ENCODE data around the gene TRAPPC4. TPM values are rescaled to one million over a fixed set of nuclear protein-coding genes. Genes with fewer than 3 reads are reported as not detected.

Gene TRAPPC4
- total RNA-seq, 4 donors from 2014 or later = 38.9 to 77.8 (median 42.8) TPM

- TF ChIP-seq, protein P1, sequence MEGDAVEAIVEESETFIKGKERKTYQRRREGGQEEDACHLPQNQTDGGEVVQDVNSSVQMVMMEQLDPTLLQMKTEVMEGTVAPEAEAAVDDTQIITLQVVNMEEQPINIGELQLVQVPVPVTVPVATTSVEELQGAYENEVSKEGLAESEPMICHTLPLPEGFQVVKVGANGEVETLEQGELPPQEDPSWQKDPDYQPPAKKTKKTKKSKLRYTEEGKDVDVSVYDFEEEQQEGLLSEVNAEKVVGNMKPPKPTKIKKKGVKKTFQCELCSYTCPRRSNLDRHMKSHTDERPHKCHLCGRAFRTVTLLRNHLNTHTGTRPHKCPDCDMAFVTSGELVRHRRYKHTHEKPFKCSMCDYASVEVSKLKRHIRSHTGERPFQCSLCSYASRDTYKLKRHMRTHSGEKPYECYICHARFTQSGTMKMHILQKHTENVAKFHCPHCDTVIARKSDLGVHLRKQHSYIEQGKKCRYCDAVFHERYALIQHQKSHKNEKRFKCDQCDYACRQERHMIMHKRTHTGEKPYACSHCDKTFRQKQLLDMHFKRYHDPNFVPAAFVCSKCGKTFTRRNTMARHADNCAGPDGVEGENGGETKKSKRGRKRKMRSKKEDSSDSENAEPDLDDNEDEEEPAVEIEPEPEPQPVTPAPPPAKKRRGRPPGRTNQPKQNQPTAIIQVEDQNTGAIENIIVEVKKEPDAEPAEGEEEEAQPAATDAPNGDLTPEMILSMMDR (IDR thresholded peaks at IDR 0.05; ENCODE audit: low read depth) = no peak
Measured at GRCh38 chr11:118984825-118985224, 33.7 kb upstream of the TRAPPC4 start.

GRCh38 chr11:118988280-118988679 lies 30.3 kb upstream of the TRAPPC4 start:
- TF ChIP-seq, protein P1 (IDR thresholded peaks at IDR 0.05; ENCODE audit: low read depth) = no peak

DNA sequence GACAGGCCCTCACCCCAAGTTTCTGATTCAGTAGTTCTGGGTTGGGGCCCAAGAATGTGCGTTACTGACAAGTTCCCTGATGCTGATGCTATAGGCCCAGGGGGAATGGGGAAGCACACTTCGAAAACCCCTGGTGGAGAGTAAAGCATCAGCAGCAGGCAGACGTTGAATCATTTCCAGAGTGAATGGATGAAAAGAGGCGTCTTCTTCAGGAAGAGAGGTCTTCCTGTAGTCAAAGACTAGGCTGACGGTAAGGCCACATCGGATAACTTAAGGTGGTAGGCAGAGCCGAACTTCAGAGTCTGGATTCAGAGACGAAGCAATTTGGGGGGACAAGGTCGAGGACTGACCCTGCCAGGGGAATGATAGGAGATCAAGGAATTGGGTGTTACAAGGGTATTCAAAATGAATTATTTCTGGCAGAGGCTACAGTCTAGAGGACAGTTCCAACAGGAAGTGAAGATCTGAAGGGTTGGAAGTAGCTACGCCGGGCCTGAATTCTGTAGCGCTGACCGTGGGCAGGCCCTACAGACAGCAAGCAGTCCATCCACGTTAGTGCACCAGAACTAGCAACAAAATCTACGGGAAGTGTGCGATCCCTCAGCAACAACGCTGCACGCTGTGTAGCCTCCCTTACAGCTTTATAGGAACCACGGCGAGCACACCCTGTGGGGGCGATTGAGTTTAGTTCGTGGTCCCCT lies 21.5 kb upstream of the TRAPPC4 start:
- TF ChIP-seq, protein P1 (IDR thresholded peaks at IDR 0.05; ENCODE audit: low read depth) = no peak

- TF ChIP-seq, protein P1 (IDR thresholded peaks at IDR 0.05; ENCODE audit: low read depth) = no peak
Measured at GRCh38 chr11:118997627-118998387, 20.8 kb upstream of the TRAPPC4 start, which contains the start of gene CENATAC. TSS of gene CENATAC (plus strand) at chr11:118998138. CDS start at chr11:118998198, 60 bp downstream.

GRCh38 chr11:118998388-118998717 lies 20.2 kb upstream of the TRAPPC4 start:
- TF ChIP-seq, protein P1 (IDR thresholded peaks at IDR 0.05; ENCODE audit: low read depth) = no peak

- TF ChIP-seq, protein P1 (IDR thresholded peaks at IDR 0.05; ENCODE audit: low read depth) = no peak
Measured at GRCh38 chr11:118998822-118999221, 19.7 kb upstream of the TRAPPC4 start.

DNA sequence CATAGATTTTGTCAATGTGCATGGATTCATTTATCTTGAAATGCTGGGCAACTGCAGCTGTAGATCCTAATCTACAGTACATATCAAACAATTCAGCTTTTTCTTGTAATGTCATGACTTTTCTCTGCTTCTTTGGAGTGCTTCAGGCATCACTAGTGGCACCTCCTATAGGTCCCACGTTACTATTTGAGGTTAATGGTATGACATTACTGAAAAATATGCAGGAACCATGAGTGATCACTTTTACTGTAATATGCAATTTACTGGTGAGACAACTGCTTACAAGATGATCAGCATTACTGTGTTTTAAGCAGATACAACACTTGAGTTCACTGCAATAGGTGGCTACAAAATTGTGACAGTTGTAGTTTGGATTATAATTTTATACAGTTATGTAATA lies 17.7 kb upstream of the TRAPPC4 start:
- TF ChIP-seq, protein P1 (IDR thresholded peaks at IDR 0.05; ENCODE audit: low read depth) = no peak

All from subcutaneous adipose tissue (tissue), 4 donors.